RCC 7860 (cell line): ENCODE data around the gene TMEM200A.
"Not testable (repeated sequence)": the region's sequence is repeated elsewhere in the genome, so short reads cannot be mapped to it uniquely, and the experiment has no call there.

ENCODE experiments used
- DNase-seq: peaks from one replicate; pipeline ENCODE4 v3.0.0-alpha.2; 2015; ENCODE audit warnings: low spot score
- FAIRE-seq: peaks from 2 replicates; lab custom pipeline; 2012; peaks lifted over from hg19 to GRCh38; lab: Jason Lieb, UNC

TMEM200A gene

GRCh38 chr6:130365166-130366106, at the start of gene TMEM200A:
TMEM200A (plus strand) TSS chr6:130366017; CDS start chr6:130440423, 74,406 bp downstream.
- FAIRE-seq, result no peak
- no peak for DNase-seq

DNA sequence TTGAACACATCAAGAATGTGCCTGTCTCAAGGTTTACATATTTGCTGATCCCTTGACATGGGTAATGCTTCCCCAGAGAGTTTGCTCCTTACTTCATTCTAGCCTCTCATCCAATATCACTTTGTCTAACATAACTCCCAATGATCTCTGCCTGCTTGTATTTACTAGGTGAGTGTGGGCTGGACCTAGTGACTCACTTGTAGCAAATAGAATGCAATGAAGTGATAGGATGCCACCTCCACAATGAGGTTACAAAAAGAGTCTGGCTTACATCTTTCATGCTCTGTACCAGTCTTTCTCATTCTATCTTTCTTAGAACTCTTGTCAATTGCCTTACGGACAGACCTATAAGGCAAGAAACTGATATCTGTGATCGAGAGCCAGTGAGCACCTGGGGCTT, 44.9 kb upstream of the TMEM200A start:
- no peak for DNase-seq
- no peak for FAIRE-seq

DNA sequence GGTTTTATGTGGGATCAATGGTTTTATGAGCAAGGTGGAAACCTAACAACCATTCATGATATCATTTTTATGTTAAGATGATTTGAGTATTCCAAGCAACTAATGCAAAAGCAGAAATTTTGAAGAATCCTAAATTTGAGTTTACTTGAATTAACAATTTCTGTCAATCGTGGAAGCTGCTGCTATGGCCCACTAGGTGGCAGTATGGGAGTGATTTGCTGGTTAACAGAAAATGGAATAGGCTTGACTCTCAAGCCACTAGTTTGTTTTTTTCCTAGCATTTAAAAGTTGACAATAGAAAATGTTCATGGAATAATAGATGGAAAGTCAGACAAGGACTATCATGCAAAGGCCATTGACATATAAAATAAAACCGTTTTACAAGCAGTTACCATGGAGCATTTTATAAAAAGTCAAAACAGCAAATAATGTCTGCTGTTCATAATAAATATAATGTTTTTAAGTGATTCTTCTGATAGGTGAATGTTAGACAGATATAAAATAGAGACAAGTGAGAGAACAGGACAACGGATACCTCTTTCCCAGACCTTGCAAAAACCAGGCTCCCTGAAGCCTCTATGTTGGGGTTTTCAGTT, 43.0 kb upstream of the TMEM200A start:
- peak; percentile 31 for DNase-seq

DNA sequence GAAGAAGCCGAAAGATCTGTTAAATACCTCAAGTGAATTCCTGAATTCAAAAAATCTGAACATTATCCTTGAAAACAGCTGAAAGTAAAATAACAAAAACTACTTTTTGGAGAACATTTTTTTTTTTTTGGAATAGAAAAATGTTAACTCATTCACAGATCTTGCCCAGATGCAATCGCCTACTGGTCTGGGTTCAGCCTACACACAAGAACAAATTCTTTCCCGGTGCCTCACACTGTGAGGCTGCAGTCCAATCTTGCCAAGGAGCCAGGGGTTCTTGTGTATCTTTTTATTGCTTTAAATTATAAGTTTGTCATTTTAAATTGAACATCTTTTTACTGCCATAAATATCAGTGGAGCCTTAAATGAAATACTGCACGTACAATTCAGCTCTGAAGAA, 41.2 kb upstream of the TMEM200A start:
- DNase-seq (no peak), FAIRE-seq (no peak)

More for the DNA sequence above, 43.0 kb upstream of the TMEM200A start:
- FAIRE-seq, result peak; percentile 61

GRCh38 chr6:130326496-130326895, 39.3 kb upstream of the TMEM200A start:
- no peak for FAIRE-seq
- DNase-seq, result no peak

DNA sequence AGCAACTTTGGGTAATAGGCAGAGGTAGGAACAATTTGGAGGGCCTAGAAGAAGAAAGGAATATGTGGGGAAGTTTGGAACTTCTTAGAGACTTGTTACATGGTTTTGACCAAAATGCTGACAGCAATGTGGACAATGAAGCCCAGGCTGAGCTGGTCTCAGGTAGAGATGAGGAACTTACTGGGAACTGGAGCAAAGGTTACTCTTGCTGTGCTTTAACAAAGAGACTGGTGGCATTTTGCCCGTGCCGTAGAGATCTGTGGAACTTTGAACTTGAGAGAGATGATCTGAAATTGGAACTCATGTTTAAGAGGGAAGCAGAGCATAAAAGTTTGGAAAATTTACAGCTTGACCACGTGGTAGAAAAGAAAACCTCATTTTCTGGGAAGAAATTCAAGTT, 28.3 kb upstream of the TMEM200A start:
- FAIRE-seq (no peak), DNase-seq (no peak)

DNA sequence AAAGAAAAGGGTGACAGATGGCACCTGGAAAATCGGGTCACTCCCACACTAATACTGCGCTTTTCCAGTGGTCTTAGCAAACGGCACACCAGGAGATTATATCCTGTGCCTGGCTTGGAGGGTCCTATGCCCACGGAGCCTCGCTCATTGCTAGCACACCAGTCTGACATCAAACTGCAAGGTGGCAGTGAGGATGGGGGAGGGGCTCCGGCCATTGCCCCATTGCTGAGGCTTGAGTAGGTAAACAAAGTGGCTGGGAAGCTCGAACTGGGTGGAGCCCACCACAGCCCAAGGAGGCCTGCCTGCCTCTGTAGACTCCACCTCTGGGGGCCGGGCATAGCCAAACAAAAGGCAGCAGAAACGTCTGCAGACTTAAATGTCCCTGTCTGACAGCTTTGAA, 19.5 kb upstream of the TMEM200A start:
- not testable (repeated sequence) for FAIRE-seq, DNase-seq

- FAIRE-seq (no peak), DNase-seq (no peak)
Measured at GRCh38 chr6:130354322-130354721, 11.5 kb upstream of the TMEM200A start.

DNA sequence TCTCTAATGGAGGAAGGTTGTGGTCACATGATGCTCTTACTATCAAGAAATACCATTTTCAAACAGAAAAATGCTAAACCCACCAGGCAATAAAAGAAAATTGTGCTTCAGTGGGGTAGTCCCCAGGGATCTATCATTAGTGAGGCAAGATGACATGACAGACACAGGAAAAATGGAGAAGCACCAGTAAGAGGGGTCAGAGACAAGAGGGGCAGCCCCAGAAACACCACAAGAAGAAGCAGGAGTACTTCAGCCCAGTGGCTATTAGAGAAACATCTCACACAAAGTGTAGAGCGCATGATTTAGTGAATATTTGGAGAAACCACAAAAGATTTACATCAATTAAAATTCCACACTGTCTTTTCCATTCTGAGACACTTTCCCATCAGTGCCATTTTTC, 10.2 kb upstream of the TMEM200A start:
- no peak for FAIRE-seq
- DNase-seq, result no peak

GRCh38 chr6:130357436-130357835, 8.4 kb upstream of the TMEM200A start:
- FAIRE-seq, result no peak
- no peak for DNase-seq

DNA sequence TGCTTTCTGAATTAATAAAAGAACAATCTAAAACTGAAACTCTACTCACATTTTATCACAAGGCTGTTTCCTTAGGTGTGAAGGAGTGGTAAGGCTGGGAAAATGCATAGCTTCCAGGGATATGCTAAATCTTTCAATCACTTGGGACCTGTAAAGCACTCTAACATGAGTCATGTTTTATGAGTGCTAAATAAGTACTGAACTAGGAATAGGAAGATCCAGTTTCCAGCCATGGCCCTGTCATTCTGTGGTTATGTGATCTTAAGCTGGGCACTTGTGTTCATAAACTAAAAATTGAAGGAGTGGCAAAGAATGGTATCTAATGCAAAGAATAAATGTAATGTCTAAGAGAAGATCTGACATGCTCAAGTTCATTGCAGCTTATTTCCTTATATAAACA, 6.1 kb upstream of the TMEM200A start:
- FAIRE-seq (no peak), DNase-seq (no peak)

GRCh38 chr6:130362128-130362527, 3.7 kb upstream of the TMEM200A start:
- DNase-seq (no peak), FAIRE-seq (no peak)

- FAIRE-seq, result no peak
Measured at GRCh38 chr6:130364224-130364780, 1.5 kb upstream of the TMEM200A start.

DNA sequence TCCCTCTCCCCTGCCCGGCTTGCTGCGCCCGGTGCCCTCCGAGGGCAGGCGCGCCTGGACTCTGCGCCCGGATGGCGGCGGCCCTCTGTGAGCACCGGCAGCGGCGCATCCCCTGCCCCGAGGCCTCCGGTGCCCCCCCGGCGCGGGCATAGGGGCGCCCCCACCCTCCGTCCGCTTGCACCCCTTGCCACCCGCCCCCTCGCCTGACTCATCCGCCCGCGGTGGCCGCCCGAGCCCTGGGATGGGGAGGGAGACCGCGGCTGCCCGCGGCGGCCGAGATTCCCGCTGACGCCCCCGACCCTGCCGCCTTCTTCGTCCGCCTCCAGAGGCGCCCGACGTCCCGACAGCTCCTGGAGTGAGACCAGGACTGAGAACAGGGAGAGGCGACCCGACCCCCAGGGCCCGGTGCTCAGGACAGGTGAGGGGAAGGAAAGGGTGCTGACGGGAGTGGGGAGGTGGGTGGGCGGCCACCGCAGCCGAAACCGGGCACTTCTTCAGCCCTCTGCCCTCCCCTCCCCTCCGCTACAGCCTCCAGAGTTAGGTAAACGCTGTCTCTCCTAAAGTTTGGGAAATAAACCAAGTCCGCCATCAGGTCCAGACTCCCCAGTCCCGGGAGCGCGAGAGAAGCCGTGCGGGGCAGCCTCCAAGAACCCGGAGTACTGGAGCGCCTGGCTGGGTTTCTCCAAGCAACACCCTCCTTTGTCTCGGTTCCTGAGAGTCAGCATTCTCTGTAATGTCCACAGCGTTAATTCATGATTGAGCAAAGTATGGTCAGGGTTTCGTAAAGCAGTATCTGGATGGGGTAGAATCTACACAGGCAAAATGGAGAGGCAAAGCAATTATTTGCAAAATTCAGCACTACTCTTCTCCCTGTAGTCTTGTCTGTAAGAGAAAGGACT, 539 bp downstream of the TMEM200A start:
- DNase-seq (no peak), FAIRE-seq (no peak)

More at GRCh38 chr6:130364224-130364780, 1.5 kb upstream of the TMEM200A start:
- no peak for DNase-seq

DNA sequence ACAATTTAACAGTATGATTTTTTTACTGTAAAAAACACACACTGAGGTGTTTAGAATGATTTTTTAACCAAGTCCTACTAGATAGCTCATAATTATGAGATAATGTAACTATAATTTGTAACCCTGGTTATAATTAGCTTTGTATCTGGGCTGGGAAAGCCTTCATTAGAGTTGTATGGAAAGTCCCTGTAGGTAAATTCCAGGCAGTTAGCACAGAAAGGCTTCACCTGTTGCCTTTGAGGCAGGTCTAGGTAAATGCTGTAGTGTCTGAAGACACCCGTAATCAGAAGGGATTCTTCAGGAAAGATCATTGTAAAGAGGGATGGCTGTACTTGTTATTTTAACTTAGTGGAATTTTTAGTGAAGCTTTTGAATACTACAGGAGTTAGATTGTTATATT, 1.9 kb downstream of the TMEM200A start:
- DNase-seq, result no peak

DNA sequence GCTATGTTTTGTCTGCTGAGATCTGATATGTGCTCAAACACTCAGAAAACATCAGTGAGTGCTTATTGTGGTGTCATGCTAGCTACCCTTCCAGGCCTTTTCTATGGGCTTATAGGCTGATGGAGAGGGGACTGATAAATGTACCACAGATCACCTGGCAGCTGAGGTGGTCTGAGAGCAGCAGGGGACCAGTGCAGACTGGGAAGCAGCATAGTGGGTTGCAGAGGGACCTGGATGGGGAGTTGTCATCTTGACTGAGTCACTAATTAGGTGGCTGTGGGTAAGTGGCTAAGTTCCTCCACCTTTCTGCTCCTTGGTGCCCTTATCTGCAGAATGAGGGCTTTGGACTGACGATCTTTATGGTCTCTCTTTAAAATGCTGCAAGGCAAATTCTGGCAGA, 2.8 kb downstream of the TMEM200A start:
- FAIRE-seq, result no peak
- DNase-seq, result no peak

More for the DNA sequence above, 1.9 kb downstream of the TMEM200A start:
- no peak for FAIRE-seq

GRCh38 chr6:130369831-130370230, 4.0 kb downstream of the TMEM200A start:
- no peak for DNase-seq
- no peak for FAIRE-seq

DNA sequence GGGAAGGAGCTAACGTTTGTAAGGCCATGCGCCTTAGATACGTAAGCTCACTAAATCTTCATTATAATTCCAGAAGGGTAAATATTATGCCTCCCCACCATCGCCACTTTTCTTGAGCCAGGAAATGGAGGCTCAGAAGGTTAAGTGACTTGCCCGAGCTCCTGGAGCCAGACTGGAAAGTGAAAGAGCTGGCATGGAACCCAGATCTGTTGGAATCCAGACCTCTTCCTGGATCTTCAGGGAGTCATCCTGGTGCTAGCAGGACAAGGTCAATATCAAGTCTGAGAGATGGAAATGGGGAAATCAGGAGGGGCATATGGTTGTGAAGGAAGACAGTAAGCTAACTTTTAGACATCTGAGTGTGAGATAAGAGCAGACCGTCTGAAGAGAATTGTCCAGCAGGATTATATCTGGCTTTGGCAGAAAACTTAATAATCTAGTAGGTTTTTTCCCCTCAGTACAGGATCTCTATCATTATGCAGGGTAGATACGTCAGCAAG, 6.2 kb downstream of the TMEM200A start:
- DNase-seq (no peak), FAIRE-seq (no peak)

DNA sequence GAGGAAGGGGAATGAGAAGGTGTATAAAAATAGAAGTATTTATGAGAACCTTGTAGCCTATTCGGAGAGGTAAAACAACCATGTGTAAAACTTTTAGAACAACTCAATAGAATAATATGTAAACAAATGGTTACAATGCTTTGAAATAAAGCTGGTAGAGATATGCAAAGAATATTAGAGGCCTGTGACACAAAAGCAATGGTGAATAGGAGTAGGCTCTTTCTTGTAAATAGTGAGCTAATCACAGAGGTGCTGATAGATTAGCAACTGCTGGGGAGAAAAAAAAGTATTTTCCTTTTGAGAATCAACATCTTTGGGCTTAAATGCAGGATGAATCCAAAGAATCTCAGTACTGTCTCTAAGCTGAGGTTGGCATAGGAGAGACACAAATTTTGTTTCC, 7.0 kb downstream of the TMEM200A start:
- FAIRE-seq (no peak), DNase-seq (no peak)

GRCh38 chr6:130373992-130374391, 8.2 kb downstream of the TMEM200A start:
- DNase-seq (no peak), FAIRE-seq (no peak)

DNA sequence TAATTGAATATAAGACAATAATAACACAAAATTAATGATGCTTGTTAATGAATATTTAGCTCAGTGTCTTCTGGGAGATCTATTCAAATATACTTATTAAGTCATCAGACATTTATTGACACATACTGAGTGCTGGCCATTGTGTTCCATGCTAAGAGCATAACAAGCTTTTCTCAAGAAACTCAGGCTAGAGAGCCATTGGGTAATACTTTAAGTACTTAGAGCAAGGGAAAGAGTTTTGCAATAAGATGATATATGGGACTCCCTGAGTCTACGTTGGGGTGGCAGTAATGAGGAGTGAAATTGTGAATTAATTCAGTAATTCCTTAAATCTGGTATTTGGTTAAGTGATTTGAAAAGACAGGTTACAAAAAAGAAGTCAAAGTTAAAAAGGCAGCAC, 11.1 kb downstream of the TMEM200A start:
- no peak for FAIRE-seq
- no peak for DNase-seq
